GM12878 (cell line): ENCODE measurements around the gene KCNV2.

Experiments used
- ATF7 ChIP-seq: fragments of 450-650 bp; IDR thresholded peaks from 2 replicates; pipeline ENCODE4 v1.6.1; 2016; ENCODE audit warnings: low read depth, mild to moderate bottlenecking
- CBFB ChIP-seq: IDR thresholded peaks from 2 replicates; pipeline ENCODE4 v1.6.1; 2016; ENCODE audit warnings: antibody characterized with exemption, low read depth
- CHD1 ChIP-seq: IDR thresholded peaks from 2 replicates; pipeline ENCODE4 v1.6.1; 2012; ENCODE audit warnings: low read depth, low read length, improper control_type of control experiment
- EP300 ChIP-seq, 2 experiments: fragments of 150-350 bp in 1 of 2; IDR thresholded peaks; 2 replicates each; pipeline ENCODE4 v1.6.1; 2011 to 2012; ENCODE audit warnings: low read depth in 2 of 2, low read length in 2 of 2, borderline replicate concordance in 1 of 2, improper control_type of control experiment in 1 of 2, inconsistent platforms in 1 of 2; ENCODE audit not compliant: control insufficient read depth in 1 of 2
- EZH2 ChIP-seq: IDR thresholded peaks from 2 replicates; pipeline ENCODE4 v1.6.1; 2012; ENCODE audit warnings: low read depth, mild to moderate bottlenecking, control low read depth, inconsistent platforms, low read length, borderline replicate concordance; ENCODE audit not compliant: control insufficient read depth
- FOS ChIP-seq: IDR thresholded peaks from 3 replicates; pipeline ENCODE4 v1.6.1; 2011; ENCODE audit warnings: borderline replicate concordance; ENCODE audit not compliant: insufficient read length; ENCODE audit errors: extremely low read depth
- MEF2A ChIP-seq: IDR thresholded peaks from 2 replicates; pipeline ENCODE4 v1.6.1; 2011; ENCODE audit warnings: low read depth, mild to moderate bottlenecking, low read length, moderate library complexity; ENCODE audit not compliant: insufficient read depth
- NFIC ChIP-seq: IDR thresholded peaks from 2 replicates; pipeline ENCODE4 v1.6.1; 2012; ENCODE audit warnings: low read depth, mild to moderate bottlenecking, inconsistent platforms, low read length, moderate library complexity
- NR2F1 ChIP-seq: fragments of 450-650 bp; conservative IDR thresholded peaks from 2 replicates; pipeline ENCODE4 v1.6.1; 2017; ENCODE audit warnings: mild to moderate bottlenecking
- PAX5 ChIP-seq: IDR thresholded peaks from 2 replicates; pipeline ENCODE4 v1.6.1; 2011; ENCODE audit warnings: low read depth, low read length, borderline replicate concordance
- POLR2A ChIP-seq: IDR thresholded peaks from 2 replicates; pipeline ENCODE4 v1.6.1; 2011; ENCODE audit warnings: low read depth, mild to moderate bottlenecking, low read length
- ZNF217 ChIP-seq: fragments of 450-650 bp; IDR thresholded peaks from 2 replicates; pipeline ENCODE4 v1.6.1; 2017; ENCODE audit warnings: antibody characterized with exemption, mild to moderate bottlenecking
- TF ChIP-seq, protein P1 (sequence below), 3 experiments: IDR thresholded peaks in 2 of 3; conservative IDR thresholded peaks in 1 of 3; 2 replicates each; pipeline ENCODE4 v1.5.1; 2011; ENCODE audit warnings: low read depth in 3 of 3, low read length in 3 of 3, mild to moderate bottlenecking in 3 of 3, control low read depth in 2 of 3, moderate library complexity in 2 of 3, inconsistent platforms in 1 of 3, mixed read lengths in 1 of 3; ENCODE audit not compliant: control insufficient read depth in 2 of 3, insufficient read depth in 1 of 3; ENCODE audit errors: extremely low read depth in 1 of 3
- TF ChIP-seq, protein P2 (sequence below): IDR thresholded peaks from 2 replicates; pipeline ENCODE4 v1.6.1; 2011; ENCODE audit warnings: low read depth, low read length, improper control_type of control experiment, borderline replicate concordance

DNA sequence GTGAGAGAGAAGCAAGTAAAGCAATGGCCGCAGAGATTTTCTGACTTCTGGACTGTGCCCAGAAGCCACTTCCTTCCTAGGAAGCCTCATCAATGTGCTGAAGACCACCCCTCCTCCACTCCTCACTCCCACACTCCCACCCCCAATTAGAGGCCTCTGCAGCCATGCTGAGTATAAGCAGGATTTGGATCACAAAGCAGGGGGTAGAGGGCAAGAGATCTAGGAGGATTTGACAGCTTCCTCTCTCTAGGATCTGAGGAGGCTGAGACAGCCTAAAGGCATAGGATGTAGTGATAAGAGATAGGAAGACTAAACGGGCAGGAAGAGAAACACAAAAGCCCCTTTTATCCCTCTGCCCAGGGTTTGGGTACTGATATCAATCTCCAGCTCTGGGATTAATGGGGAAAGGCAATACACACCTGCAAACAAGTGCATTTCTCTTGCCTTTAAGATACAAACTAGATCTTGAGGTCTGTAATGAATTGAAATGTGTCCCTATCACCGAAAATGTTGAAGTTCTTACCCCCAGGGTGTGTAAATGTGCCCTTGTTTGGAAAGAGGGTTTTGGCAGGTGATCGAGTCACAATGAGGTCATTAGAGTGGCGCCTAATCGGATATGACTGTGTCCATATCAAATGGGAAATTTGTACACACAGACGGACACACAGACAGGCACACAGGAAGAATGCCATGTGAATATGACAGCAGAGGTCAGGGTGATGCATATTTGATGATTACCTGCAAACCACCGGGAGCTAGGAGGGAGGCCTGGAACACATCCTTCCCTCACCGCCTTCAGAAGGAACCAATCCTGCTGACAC is 28.5 kb downstream of the KCNV2 start:
- TF ChIP-seq NFIC (no peak), MEF2A (no peak), POLR2A (no peak), EZH2 (no peak), FOS (no peak), ZNF217 (no peak), CHD1 (no peak), ATF7 (no peak), NR2F1 (no peak), PAX5 (no peak), CBFB (no peak), EP300 (IDR thresholded peaks at IDR 0.05; ENCODE audit: borderline replicate concordance in 1 of 2, control insufficient read depth in 1 of 2, low read depth in 2 of 2, low read length in 2 of 2) (no peak)
- TF ChIP-seq, protein P1, sequence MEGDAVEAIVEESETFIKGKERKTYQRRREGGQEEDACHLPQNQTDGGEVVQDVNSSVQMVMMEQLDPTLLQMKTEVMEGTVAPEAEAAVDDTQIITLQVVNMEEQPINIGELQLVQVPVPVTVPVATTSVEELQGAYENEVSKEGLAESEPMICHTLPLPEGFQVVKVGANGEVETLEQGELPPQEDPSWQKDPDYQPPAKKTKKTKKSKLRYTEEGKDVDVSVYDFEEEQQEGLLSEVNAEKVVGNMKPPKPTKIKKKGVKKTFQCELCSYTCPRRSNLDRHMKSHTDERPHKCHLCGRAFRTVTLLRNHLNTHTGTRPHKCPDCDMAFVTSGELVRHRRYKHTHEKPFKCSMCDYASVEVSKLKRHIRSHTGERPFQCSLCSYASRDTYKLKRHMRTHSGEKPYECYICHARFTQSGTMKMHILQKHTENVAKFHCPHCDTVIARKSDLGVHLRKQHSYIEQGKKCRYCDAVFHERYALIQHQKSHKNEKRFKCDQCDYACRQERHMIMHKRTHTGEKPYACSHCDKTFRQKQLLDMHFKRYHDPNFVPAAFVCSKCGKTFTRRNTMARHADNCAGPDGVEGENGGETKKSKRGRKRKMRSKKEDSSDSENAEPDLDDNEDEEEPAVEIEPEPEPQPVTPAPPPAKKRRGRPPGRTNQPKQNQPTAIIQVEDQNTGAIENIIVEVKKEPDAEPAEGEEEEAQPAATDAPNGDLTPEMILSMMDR (IDR thresholded peaks at IDR 0.05 in 2 of 3, conservative IDR thresholded peaks at IDR 0.05 in 1 of 3; ENCODE audit: control insufficient read depth in 2 of 3, extremely low read depth in 1 of 3, insufficient read depth in 1 of 3, low read depth in 3 of 3, low read length in 3 of 3) = no peak
- TF ChIP-seq, protein P2, sequence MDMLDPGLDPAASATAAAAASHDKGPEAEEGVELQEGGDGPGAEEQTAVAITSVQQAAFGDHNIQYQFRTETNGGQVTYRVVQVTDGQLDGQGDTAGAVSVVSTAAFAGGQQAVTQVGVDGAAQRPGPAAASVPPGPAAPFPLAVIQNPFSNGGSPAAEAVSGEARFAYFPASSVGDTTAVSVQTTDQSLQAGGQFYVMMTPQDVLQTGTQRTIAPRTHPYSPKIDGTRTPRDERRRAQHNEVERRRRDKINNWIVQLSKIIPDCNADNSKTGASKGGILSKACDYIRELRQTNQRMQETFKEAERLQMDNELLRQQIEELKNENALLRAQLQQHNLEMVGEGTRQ = no peak
